ENCODE results near the gene RAC3. TPM values are rescaled to one million over a fixed set of nuclear protein-coding genes. Genes with fewer than 3 reads are reported as not detected.

The RAC3 gene
- total and polyA plus RNA-seq, 9 of the 15 experiments (the other 6 are each of a cell fraction or from before 2014, with no cell fraction given), result 0.23 to 292 (median 118) TPM

DNA sequence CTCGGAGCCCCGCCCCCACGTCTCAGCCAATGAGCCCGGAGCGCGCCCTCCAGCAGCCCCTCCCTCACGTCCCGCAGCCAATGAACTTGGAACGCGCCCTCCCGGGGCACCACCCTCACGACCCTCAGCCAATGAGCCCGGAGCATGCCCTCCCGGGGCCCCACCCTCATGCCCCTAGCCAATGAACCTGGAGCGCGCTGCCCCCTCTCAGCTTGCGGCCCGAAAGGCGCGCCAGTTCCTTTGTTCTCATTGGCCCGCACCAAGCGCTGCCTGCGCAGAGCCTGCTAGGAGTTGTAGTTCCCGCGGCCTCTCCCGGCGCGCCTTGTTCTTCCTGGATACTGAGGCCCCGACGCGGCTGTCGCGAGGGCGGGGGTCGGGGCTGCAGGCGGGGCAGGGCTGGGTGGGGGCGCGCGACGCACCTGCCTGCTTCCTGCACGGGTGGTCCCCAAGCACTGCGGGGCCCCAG, 8.5 kb upstream of the RAC3 start, which contains the start of gene LRRC45 (continued):
- TF ChIP-seq CCNT2 (IDR thresholded peaks at IDR 0.05; ENCODE audit: borderline replicate concordance, extremely low read depth, insufficient read length, low read depth, low read length) (peak; percentile 32), ZNF311 (CRISPR knock-in tag; IDR thresholded peaks at IDR 0.05) (no peak), NCOR1 (IDR thresholded peaks at IDR 0.05) (no peak), ZNF24 (IDR thresholded peaks at IDR 0.05) (no peak), ZNF217 (CRISPR knock-in tag; IDR thresholded peaks at IDR 0.05) (no peak)
- TF ChIP-seq, protein P1, sequence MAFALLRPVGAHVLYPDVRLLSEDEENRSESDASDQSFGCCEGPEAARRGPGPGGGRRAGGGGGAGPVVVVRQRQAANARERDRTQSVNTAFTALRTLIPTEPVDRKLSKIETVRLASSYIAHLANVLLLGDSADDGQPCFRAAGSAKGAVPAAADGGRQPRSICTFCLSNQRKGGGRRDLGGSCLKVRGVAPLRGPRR (CRISPR knock-in tag; IDR thresholded peaks at IDR 0.05), result no peak
- TF ChIP-seq, protein P2, sequence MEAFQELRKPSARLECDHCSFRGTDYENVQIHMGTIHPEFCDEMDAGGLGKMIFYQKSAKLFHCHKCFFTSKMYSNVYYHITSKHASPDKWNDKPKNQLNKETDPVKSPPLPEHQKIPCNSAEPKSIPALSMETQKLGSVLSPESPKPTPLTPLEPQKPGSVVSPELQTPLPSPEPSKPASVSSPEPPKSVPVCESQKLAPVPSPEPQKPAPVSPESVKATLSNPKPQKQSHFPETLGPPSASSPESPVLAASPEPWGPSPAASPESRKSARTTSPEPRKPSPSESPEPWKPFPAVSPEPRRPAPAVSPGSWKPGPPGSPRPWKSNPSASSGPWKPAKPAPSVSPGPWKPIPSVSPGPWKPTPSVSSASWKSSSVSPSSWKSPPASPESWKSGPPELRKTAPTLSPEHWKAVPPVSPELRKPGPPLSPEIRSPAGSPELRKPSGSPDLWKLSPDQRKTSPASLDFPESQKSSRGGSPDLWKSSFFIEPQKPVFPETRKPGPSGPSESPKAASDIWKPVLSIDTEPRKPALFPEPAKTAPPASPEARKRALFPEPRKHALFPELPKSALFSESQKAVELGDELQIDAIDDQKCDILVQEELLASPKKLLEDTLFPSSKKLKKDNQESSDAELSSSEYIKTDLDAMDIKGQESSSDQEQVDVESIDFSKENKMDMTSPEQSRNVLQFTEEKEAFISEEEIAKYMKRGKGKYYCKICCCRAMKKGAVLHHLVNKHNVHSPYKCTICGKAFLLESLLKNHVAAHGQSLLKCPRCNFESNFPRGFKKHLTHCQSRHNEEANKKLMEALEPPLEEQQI (IDR thresholded peaks at IDR 0.05), result no peak

Data from K562 (cell line).